ENCODE results near the gene B3GAT1.

Gene B3GAT1

GRCh38 chr11:134389464-134390180 lies 22.4 kb downstream of the B3GAT1 start:
- no peak for DNase-seq

GRCh38 chr11:134388590-134388989 lies 23.5 kb downstream of the B3GAT1 start:
- DNase-seq = no peak

GRCh38 chr11:134387501-134387900 lies 24.5 kb downstream of the B3GAT1 start:
- no peak for DNase-seq

- no peak for DNase-seq
Measured at GRCh38 chr11:134386945-134387344, 25.1 kb downstream of the B3GAT1 start.

GRCh38 chr11:134385774-134386565 lies 26.1 kb downstream of the B3GAT1 start:
- DNase-seq = no peak

- DNase-seq = no peak
Measured at GRCh38 chr11:134385171-134385570, 26.9 kb downstream of the B3GAT1 start.

GRCh38 chr11:134384406-134384805 lies 27.6 kb downstream of the B3GAT1 start:
- DNase-seq = no peak

GRCh38 chr11:134383576-134384221 lies 28.3 kb downstream of the B3GAT1 start:
- DNase-seq = no peak

GRCh38 chr11:134382830-134383229 lies 29.2 kb downstream of the B3GAT1 start:
- no peak for DNase-seq

GRCh38 chr11:134382257-134382656 lies 29.8 kb downstream of the B3GAT1 start:
- no peak for DNase-seq

GRCh38 chr11:134380785-134381184 lies 31.3 kb downstream of the B3GAT1 start:
- no peak for DNase-seq

GRCh38 chr11:134380229-134380628 lies 31.8 kb downstream of the B3GAT1 start:
- no peak for DNase-seq

GRCh38 chr11:134379241-134379640 lies 32.8 kb downstream of the B3GAT1 start:
- DNase-seq = no peak

GRCh38 chr11:134377876-134378275 lies 34.2 kb downstream of the B3GAT1 start:
- DNase-seq = no peak

- no peak for DNase-seq
Measured at GRCh38 chr11:134376150-134376921, 35.7 kb downstream of the B3GAT1 start.

GRCh38 chr11:134374891-134375550 lies 37.0 kb downstream of the B3GAT1 start:
- DNase-seq = no peak

GRCh38 chr11:134374171-134374570 lies 37.9 kb downstream of the B3GAT1 start:
- DNase-seq = no peak

GRCh38 chr11:134373591-134374052 lies 38.4 kb downstream of the B3GAT1 start:
- DNase-seq = no peak

GRCh38 chr11:134372961-134373360 lies 39.1 kb downstream of the B3GAT1 start:
- no peak for DNase-seq

- DNase-seq = no peak
Measured at GRCh38 chr11:134372536-134372935, 39.5 kb downstream of the B3GAT1 start.

- DNase-seq = no peak
Measured at GRCh38 chr11:134371436-134372185, 40.4 kb downstream of the B3GAT1 start.

All from inflammatory macrophage treated with lipopolysaccharide for 1 hour (primary cell).